Lower lobe of right lung (tissue), 2 donors: ENCODE data around the gene CXCR4. TPM values are rescaled to one million over a fixed set of nuclear protein-coding genes. Genes with fewer than 3 reads are reported as not detected.

Experiments
- ATAC-seq, 2 donors: fragments of 200-7000 bp; cut with Tn5 transposase; one replicate each; pipeline ENCODE4 v1.9.1; 2020 to 2022; ENCODE audit warnings: mild to moderate bottlenecking in 2 of 2, moderate library complexity in 2 of 2
- DNase-seq: peaks from one replicate; pipeline ENCODE4 v3.0.0-alpha.2; 2020
- H3K27ac ChIP-seq: fragments of 200-600 bp; one replicate; pipeline ENCODE4 v1.8.0; 2022
- H3K27me3 ChIP-seq: fragments of 200-600 bp; one replicate; pipeline ENCODE4 v1.8.0; 2022; ENCODE audit warnings: low read depth
- H3K36me3 ChIP-seq: fragments of 200-600 bp; one replicate; pipeline ENCODE4 v1.8.0; 2022; ENCODE audit warnings: mild to moderate bottlenecking
- H3K4me1 ChIP-seq: fragments of 200-600 bp; one replicate; pipeline ENCODE4 v1.8.0; 2022
- H3K4me3 ChIP-seq: fragments of 200-600 bp; one replicate; pipeline ENCODE4 v1.8.0; 2022; ENCODE audit warnings: mild to moderate bottlenecking
- H3K9me3 ChIP-seq: fragments of 200-600 bp; one replicate; pipeline ENCODE4 v1.8.0; 2022
- intact Hi-C: fragments of 100-400 bp; cut with DNase I; formaldehyde crosslinking; loops from one replicate; pipeline ENCODE4 v1.11.0; 2022
- total RNA-seq: library from RNA; stranded (reverse); fragmentation: NEBNext Ultra II Directional; extraction: Animal tissue kit (Norgen Biotek cat#: 25700); gene quantifications from one replicate; pipeline ENCODE4 v1.2.1, GENCODE V29; 2021
- TF ChIP-seq, protein P1 (sequence below): fragments of 200-600 bp; IDR thresholded peaks from one replicate; pipeline ENCODE4 v1.8.0; 2022; ENCODE audit warnings: antibody characterized with exemption, mild to moderate bottlenecking
- donor health status: DM: no; HTN: yes; CAD: no; lungs with severe emphysema.

Gene CXCR4
- total RNA-seq, 1 donor from 2014 or later, result 55.1 TPM

DNA sequence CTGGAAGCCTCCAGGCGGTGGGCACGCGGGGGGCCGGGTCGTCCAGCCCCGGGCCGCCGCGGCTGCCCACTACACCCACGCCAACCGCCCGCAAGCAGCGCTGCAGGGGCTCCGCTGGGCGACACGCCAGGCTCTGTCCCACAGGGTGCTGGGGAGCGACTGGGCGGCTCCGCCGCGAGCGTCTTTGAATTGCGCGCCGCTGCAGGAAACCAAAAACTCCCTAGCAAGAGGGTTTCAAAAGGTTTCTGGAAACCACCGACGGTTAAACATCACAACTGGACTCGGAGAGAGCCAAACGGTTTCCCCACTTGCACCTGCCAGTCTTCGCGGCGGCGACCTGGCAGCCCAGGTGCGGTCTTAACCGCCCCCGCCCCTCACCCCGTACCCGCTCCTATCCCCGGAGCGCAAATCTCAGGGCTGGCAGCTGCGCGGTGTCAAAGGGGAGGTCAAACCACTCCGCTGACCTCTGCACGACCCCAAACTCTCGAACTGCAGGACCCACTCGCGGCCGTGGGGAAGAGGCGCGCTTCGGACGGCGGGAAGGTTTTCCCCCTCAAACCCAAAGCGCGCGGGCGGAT is 1.0 kb downstream of the CXCR4 start:
- intact Hi-C loops, result no loop called here
- Histone ChIP-seq H3K4me1 (peaks cover 62% of the 10 kb centered on the region), H3K27me3 (peaks cover 24% of the 10 kb centered on the region), H3K27ac (peak overlapping the region; percentile 85), H3K36me3 (peaks cover 16% of the 10 kb centered on the region), H3K4me3 (peak overlapping the region; percentile 61), H3K9me3 (no peaks in the 10 kb centered on the region)
- ATAC-seq (peak; percentile 35 to 40), DNase-seq (peak; percentile 65)
- TF ChIP-seq, protein P1, sequence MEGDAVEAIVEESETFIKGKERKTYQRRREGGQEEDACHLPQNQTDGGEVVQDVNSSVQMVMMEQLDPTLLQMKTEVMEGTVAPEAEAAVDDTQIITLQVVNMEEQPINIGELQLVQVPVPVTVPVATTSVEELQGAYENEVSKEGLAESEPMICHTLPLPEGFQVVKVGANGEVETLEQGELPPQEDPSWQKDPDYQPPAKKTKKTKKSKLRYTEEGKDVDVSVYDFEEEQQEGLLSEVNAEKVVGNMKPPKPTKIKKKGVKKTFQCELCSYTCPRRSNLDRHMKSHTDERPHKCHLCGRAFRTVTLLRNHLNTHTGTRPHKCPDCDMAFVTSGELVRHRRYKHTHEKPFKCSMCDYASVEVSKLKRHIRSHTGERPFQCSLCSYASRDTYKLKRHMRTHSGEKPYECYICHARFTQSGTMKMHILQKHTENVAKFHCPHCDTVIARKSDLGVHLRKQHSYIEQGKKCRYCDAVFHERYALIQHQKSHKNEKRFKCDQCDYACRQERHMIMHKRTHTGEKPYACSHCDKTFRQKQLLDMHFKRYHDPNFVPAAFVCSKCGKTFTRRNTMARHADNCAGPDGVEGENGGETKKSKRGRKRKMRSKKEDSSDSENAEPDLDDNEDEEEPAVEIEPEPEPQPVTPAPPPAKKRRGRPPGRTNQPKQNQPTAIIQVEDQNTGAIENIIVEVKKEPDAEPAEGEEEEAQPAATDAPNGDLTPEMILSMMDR, result no peak

DNA sequence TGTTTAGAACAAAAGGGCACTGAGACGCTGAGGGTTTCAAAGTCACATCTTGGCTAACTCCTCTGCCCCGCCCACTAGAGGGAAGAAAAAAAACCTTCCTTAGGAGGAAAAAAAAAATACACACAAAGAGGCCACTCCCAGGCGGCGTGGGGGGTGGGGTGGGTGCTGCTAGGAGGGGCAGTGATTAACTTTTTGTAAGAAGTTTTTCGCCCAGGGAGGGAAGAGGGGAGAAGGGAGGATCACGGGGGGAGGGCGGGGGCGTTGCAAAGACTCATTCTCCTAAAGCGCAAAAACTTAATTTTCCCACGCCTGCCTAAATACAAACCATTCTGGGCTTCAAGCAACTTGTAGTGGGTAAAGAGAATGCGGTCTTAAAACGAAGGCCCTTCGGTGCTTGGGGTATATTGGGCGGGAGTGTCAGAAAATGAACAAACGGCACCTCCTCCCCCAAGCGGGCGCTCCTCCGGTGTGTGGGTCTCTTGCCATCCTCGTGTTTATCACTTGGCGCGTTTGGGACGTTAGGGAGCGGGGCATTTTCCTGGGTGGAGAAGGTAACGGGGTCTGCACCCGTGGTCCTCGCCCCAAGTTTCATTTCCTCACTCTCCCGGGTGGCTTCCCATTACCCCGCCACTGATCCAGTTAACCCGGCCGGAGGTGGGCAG is 1.7 kb downstream of the CXCR4 start:
- TF ChIP-seq, protein P1, result no peak
- Histone ChIP-seq H3K9me3 (no peaks in the 10 kb centered on the region), H3K27ac (peak overlapping the region; percentile 85), H3K27me3 (peaks cover 24% of the 10 kb centered on the region), H3K36me3 (peaks cover 16% of the 10 kb centered on the region), H3K4me1 (peaks cover 62% of the 10 kb centered on the region), H3K4me3 (peak overlapping the region; percentile 61)
- peak; percentile 37 to 48 for ATAC-seq
- intact Hi-C loops, result no loop called here
- DNase-seq, result peak; percentile 87

DNA sequence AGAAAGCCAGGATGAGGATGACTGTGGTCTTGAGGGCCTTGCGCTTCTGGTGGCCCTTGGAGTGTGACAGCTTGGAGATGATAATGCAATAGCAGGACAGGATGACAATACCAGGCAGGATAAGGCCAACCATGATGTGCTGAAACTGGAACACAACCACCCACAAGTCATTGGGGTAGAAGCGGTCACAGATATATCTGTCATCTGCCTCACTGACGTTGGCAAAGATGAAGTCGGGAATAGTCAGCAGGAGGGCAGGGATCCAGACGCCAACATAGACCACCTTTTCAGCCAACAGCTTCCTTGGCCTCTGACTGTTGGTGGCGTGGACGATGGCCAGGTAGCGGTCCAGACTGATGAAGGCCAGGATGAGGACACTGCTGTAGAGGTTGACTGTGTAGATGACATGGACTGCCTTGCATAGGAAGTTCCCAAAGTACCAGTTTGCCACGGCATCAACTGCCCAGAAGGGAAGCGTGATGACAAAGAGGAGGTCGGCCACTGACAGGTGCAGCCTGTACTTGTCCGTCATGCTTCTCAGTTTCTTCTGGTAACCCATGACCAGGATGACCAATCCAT is 2.7 kb downstream of the CXCR4 start:
- Histone ChIP-seq H3K9me3 (no peaks in the 10 kb centered on the region), H3K36me3 (peaks cover 16% of the 10 kb centered on the region), H3K27me3 (peaks cover 24% of the 10 kb centered on the region), H3K4me1 (peaks cover 62% of the 10 kb centered on the region), H3K27ac (no peak overlapping the region), H3K4me3 (peak overlapping the region; percentile 61)
- TF ChIP-seq, protein P1, result no peak
- ATAC-seq (no peak), DNase-seq (no peak)
- intact Hi-C loops, result no loop called here

DNA sequence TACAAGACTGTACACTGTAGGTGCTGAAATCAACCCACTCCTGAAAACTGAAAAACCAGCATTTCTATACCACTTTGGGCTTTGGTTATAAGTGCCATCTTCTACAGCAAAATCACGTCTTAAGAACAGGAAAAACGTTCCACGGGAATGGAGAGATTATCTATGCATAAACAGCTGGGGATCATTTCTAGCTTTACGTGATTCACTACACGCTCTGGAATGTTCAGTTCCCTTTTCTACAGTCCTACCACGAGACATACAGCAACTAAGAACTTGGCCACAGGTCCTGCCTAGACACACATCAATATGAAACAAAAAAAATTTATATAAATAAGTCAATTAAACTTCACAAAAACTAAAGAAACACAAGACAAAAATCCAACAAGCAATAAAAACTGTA is 3.6 kb downstream of the CXCR4 start:
- no peak for DNase-seq
- Histone ChIP-seq H3K4me3 (peak overlapping the region; percentile 61), H3K27me3 (peaks cover 24% of the 10 kb centered on the region), H3K4me1 (peaks cover 58% of the 10 kb centered on the region), H3K36me3 (peaks cover 16% of the 10 kb centered on the region), H3K9me3 (no peaks in the 10 kb centered on the region), H3K27ac (no peak overlapping the region)
- intact Hi-C loops, result no loop called here
- ATAC-seq, result no peak
- TF ChIP-seq, protein P1, result no peak

DNA sequence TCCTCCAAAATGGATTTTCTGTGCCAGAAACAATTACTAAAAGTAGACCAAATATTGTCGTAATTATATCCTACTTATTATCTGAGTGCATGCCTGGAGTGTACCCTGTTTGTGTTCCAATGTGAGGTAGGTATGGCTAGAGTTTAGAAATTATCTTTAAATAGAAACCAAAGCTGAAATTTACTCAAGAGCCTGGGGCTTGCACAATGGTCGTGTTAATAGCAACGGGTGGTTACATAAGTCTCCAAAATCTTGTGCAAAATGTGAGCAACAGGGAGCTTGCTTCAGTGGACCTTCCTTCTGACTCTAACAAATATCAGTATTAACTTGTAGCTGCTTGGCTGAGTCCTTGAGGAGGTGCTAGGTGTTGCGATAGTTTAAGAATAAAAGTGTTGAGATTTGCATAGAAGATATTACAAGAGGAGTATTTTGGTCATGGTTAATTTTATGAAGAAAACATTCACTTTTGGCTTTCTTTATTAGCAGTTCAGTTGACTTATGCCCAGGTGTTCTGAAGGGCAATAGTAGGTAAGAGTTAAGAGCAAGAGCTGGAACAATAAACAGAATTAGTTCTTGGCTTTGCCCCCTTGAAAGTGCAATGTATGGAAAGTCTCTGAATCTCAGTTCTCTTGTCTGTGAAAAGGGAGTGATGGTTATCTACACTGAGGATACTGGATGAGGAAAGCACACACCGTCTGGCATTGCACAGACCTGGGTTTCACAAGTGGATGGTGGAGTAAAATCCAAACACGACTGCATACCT is 4.6 kb downstream of the CXCR4 start:
- H3K27ac ChIP-seq, result no peak overlapping the region

More for the DNA sequence above, 4.6 kb downstream of the CXCR4 start:
- H3K4me1 ChIP-seq, result peaks cover 48% of the 10 kb centered on the region
- TF ChIP-seq, protein P1, result no peak
- intact Hi-C loops, result no loop called here
- ATAC-seq (peak in 1 of 2 donors; percentile 8), DNase-seq (no peak)
- H3K4me3 ChIP-seq, result no peak overlapping the region
- no peaks in the 10 kb centered on the region for H3K9me3 ChIP-seq
- peaks cover 24% of the 10 kb centered on the region for H3K27me3 ChIP-seq
- peaks cover 16% of the 10 kb centered on the region for H3K36me3 ChIP-seq
